H1 (cell line): ENCODE measurements around the gene MYH9. TPM values are rescaled to one million over a fixed set of nuclear protein-coding genes. Genes with fewer than 3 reads are reported as not detected.
"Not testable (repeated sequence)": the region's sequence is repeated elsewhere in the genome, so short reads cannot be mapped to it uniquely, and the experiment has no call there.

Source experiments
- CTCF ChIA-PET: fragments of 300-600 bp; sonication (Branson Sonifier 250); formaldehyde crosslinking; loops from one replicate; lab custom pipeline; 2021; ENCODE audit not compliant: partially characterized antibody; lab: Charles Lee
- POLR2A ChIA-PET: fragments of 300-600 bp; sonication (Branson Sonifier 250); formaldehyde crosslinking; loops from one replicate; lab custom pipeline; 2021; ENCODE audit warnings: inconsistent platforms; ENCODE audit not compliant: partially characterized antibody; lab: Charles Lee
- DNase-seq, 2 experiments: peaks; one replicate each; pipeline versions ENCODE4 v3.0.0 to v3.0.0-alpha.2; 2010 to 2022; ENCODE audit warnings: low spot score in 2 of 2, low read depth in 1 of 2, mixed read lengths in 1 of 2
- FAIRE-seq: peaks from 2 replicates; lab custom pipeline; 2011; peaks lifted over from hg19 to GRCh38; lab: Jason Lieb, UNC
- H2AFZ ChIP-seq: 2 replicates; pipeline ENCODE4 v1.8.1; 2012; ENCODE audit warnings: low read length, inconsistent platforms
- H2AK5ac ChIP-seq: 2 replicates; pipeline ENCODE4 v1.6.1; 2013; ENCODE audit warnings: low read depth, low read length
- H2BK120ac ChIP-seq: replicated peaks from 2 replicates; pipeline ENCODE3; 2013; ENCODE audit warnings: low read depth, low read length, inconsistent platforms
- H2BK12ac ChIP-seq: 2 replicates; pipeline ENCODE4 v1.6.1; 2013; ENCODE audit warnings: low read depth, low read length
- H2BK15ac ChIP-seq: 2 replicates; pipeline ENCODE4 v1.6.1; 2013; ENCODE audit warnings: low read length
- H2BK20ac ChIP-seq: 2 replicates; pipeline ENCODE4 v1.6.1; 2013; ENCODE audit warnings: low read length
- H2BK5ac ChIP-seq: 2 replicates; pipeline ENCODE4 v1.6.1; 2013; ENCODE audit warnings: low read depth, low read length
- H3K14ac ChIP-seq: 2 replicates; pipeline ENCODE4 v1.6.1; 2013; ENCODE audit warnings: inconsistent platforms; ENCODE audit not compliant: insufficient read length
- H3K18ac ChIP-seq: 2 replicates; pipeline ENCODE4 v1.6.1; 2013; ENCODE audit warnings: low read length; ENCODE audit errors: extremely low read depth
- H3K23ac ChIP-seq: 2 replicates; pipeline ENCODE4 v1.6.1; 2013; ENCODE audit warnings: inconsistent platforms; ENCODE audit not compliant: insufficient read length
- H3K23me2 ChIP-seq: 2 replicates; pipeline ENCODE4 v1.6.1; 2013; ENCODE audit warnings: low read depth, low read length
- H3K27ac ChIP-seq: 2 replicates; pipeline ENCODE4 v1.6.1; 2011; ENCODE audit warnings: low read depth, low read length, inconsistent platforms
- H3K27me3 ChIP-seq, 4 experiments: replicated peaks in 1 of 4; 1 replicate in 1 of 4; 2 replicates in 3 of 4; pipeline versions ENCODE4 v1.6.1 to v1.8.1; 2011 to 2013; ENCODE audit warnings: low read length in 3 of 4, mild to moderate bottlenecking in 3 of 4, inconsistent platforms in 2 of 4, mixed read lengths in 2 of 4, moderate library complexity in 1 of 4; ENCODE audit not compliant: control insufficient read depth in 3 of 4, insufficient read depth in 3 of 4; ENCODE audit errors: extremely low read depth in 1 of 4
- H3K36me3 ChIP-seq, 4 experiments: 2 replicates each; pipeline versions ENCODE4 v1.6.1 to v1.8.1; 2011 to 2013; ENCODE audit warnings: mild to moderate bottlenecking in 4 of 4, low read length in 3 of 4, moderate library complexity in 2 of 4, control low read depth in 1 of 4, inconsistent platforms in 1 of 4; ENCODE audit not compliant: insufficient read depth in 4 of 4, control insufficient read depth in 2 of 4
- H3K4ac ChIP-seq: replicated peaks from 2 replicates; pipeline ENCODE3; 2013; ENCODE audit warnings: low read length, low read depth, mixed read lengths, inconsistent platforms; ENCODE audit not compliant: insufficient read length
- H3K4me1 ChIP-seq, 4 experiments: replicated peaks in 1 of 4; 1 replicate in 1 of 4; 2 replicates in 3 of 4; pipeline versions ENCODE4 v1.6.1 to v1.8.1; 2011 to 2013; ENCODE audit warnings: low read length in 3 of 4, inconsistent platforms in 2 of 4, mixed read lengths in 1 of 4; ENCODE audit not compliant: insufficient read depth in 4 of 4, control insufficient read depth in 3 of 4
- H3K4me2 ChIP-seq, 2 experiments: 2 replicates each; pipeline versions ENCODE4 v1.6.1 to v1.8.1; 2011 to 2013; ENCODE audit warnings: low read depth in 2 of 2, low read length in 2 of 2, control low read depth in 1 of 2, inconsistent platforms in 1 of 2, mild to moderate bottlenecking in 1 of 2; ENCODE audit not compliant: insufficient read depth in 1 of 2
- H3K4me3 ChIP-seq, 4 experiments: fragments of 200-600, 300-600 bp in 1 of 4; sonication (generic), shearing (Covaris generic), sonication (Bioruptor Twin) in 1 of 4; 2 replicates each; pipeline versions ENCODE4 v1.5.1 to v1.8.1; 2011 to 2016; ENCODE audit warnings: low read length in 4 of 4, low read depth in 3 of 4, control low read depth in 2 of 4, inconsistent platforms in 2 of 4, mild to moderate bottlenecking in 2 of 4, mixed read lengths in 1 of 4, moderate library complexity in 1 of 4; ENCODE audit not compliant: insufficient read depth in 2 of 4; ENCODE audit errors: extremely low read depth in 1 of 4
- H3K56ac ChIP-seq: replicated peaks from 2 replicates; pipeline ENCODE3; 2013; ENCODE audit warnings: low read depth, mild to moderate bottlenecking, mixed read lengths, low read length, inconsistent platforms; ENCODE audit not compliant: insufficient read length
- H3K79me1 ChIP-seq: 2 replicates; pipeline ENCODE4 v1.6.1; 2013; ENCODE audit warnings: low read depth, low read length, control low read depth
- H3K79me2 ChIP-seq, 2 experiments: 2 replicates each; pipeline versions ENCODE4 v1.6.1 to v1.8.1; 2012 to 2013; ENCODE audit warnings: low read length in 2 of 2, mild to moderate bottlenecking in 2 of 2, inconsistent platforms in 1 of 2; ENCODE audit not compliant: insufficient read depth in 2 of 2, control insufficient read depth in 1 of 2
- H3K9ac ChIP-seq, 4 experiments: replicated peaks in 1 of 4; 1 replicate in 1 of 4; 2 replicates in 3 of 4; pipeline versions ENCODE4 v1.6.1 to v1.8.1; 2011 to 2013; ENCODE audit warnings: low read depth in 3 of 4, low read length in 3 of 4, control low read depth in 2 of 4, mild to moderate bottlenecking in 2 of 4, moderate library complexity in 2 of 4, inconsistent platforms in 1 of 4; ENCODE audit errors: extremely low read depth in 1 of 4
- H3K9me3 ChIP-seq, 2 experiments: 2 replicates each; pipeline versions ENCODE4 v1.6.1 to v1.8.1; 2012 to 2013; ENCODE audit warnings: mild to moderate bottlenecking in 2 of 2, moderate library complexity in 2 of 2, control low read depth in 1 of 2, inconsistent platforms in 1 of 2, low read depth in 1 of 2, low read length in 1 of 2, mixed read lengths in 1 of 2; ENCODE audit not compliant: insufficient read depth in 2 of 2
- H4K20me1 ChIP-seq, 2 experiments: replicated peaks in 1 of 2; 2 replicates each; pipeline versions ENCODE3 to v1.8.1; 2011 to 2013; ENCODE audit warnings: inconsistent platforms in 2 of 2, low read length in 2 of 2, mild to moderate bottlenecking in 1 of 2; ENCODE audit not compliant: insufficient read depth in 2 of 2, control insufficient read depth in 1 of 2
- H4K5ac ChIP-seq: 2 replicates; pipeline ENCODE4 v1.6.1; 2013; ENCODE audit warnings: low read length, low read depth, mixed read lengths, inconsistent platforms; ENCODE audit not compliant: insufficient read length
- H4K8ac ChIP-seq: 2 replicates; pipeline ENCODE4 v1.8.0; 2013; ENCODE audit warnings: mild to moderate bottlenecking, moderate library complexity, low read length, inconsistent platforms; ENCODE audit not compliant: insufficient read depth; ENCODE audit errors: extremely low read depth
- H4K91ac ChIP-seq: replicated peaks from 2 replicates; pipeline ENCODE3; 2013; ENCODE audit warnings: low read length, mixed read lengths, inconsistent platforms; ENCODE audit not compliant: insufficient read length
- WGBS, 2 experiments: shearing (Covaris generic) in 1 of 2; methylation state at CpG; one replicate each; pipeline versions ENCODE4 v1.1.6 to v1.1.7; 2013 to 2015; ENCODE audit warnings: low lambda C conversion rate in 2 of 2, mixed read lengths in 2 of 2, inconsistent platforms in 1 of 2, low coverage in 1 of 2, missing lambda C conversion rate in 1 of 2; ENCODE audit not compliant: insufficient replicate concordance in 2 of 2, insufficient coverage in 1 of 2, insufficient read length in 1 of 2; ENCODE audit errors: extremely low coverage in 1 of 2, missing lambda C conversion rate in 1 of 2; 5-methylcytosine and 5-hydroxymethylcytosine counted together
- polyA plus RNA-seq, 7 experiments: library from polyadenylated mRNA; depleted of rRNA in 3 of 7; stranded (reverse) in 5 of 7; unstranded in 2 of 7; fragments of >200 nt in 5 of 7; fragments of 200-250 nt in 2 of 7; gene quantifications; 1 replicate in 5 of 7; 2 replicates in 1 of 7; 4 replicates in 1 of 7; pipeline versions ENCODE4 v1.2.1 to v1.2.3, GENCODE V29; 2011 to 2013; ENCODE audit warnings: missing spikeins in 2 of 7, mixed read lengths in 2 of 7
- total RNA-seq: library from RNA; stranded (reverse); fragmentation: NEBNext Ultra II Directional; extraction: Animal tissue kit (Norgen Biotek cat#: 25700); gene quantifications from 2 replicates; pipeline ENCODE4 v1.2.1, GENCODE V29; 2021

MYH9 gene
- total and polyA plus RNA-seq, 2 of the 8 experiments (the other 6 are each of a cell fraction or from before 2014, with no cell fraction given), result 24.9 to 322 TPM

GRCh38 chr22:36289948-36290371 is 97.8 kb downstream of the MYH9 start:
- Histone ChIP-seq H3K36me3 (peaks cover 56 to 78% (median 72%) of the 10 kb centered on the region in 4 experiments), H3K9me3 (peaks cover 2 to 11% of the 10 kb centered on the region in 2 experiments; a peak in 1 of 4 replicates)
- H2BK5ac ChIP-seq, FAIRE-seq, H3K18ac ChIP-seq, H2BK12ac ChIP-seq, H3K79me2 ChIP-seq, H3K4me1 ChIP-seq, DNase-seq, H2AK5ac ChIP-seq, H3K79me1 ChIP-seq, H3K4me3 ChIP-seq, H2BK20ac ChIP-seq, H4K5ac ChIP-seq, H3K14ac ChIP-seq, H2AFZ ChIP-seq, H3K27ac ChIP-seq, H3K9ac ChIP-seq, H2BK15ac ChIP-seq, H3K27me3 ChIP-seq, H4K20me1 ChIP-seq, H4K91ac ChIP-seq, H3K56ac ChIP-seq, H3K4ac ChIP-seq, H3K4me2 ChIP-seq, H3K23me2 ChIP-seq, POLR2A ChIA-PET, H4K8ac ChIP-seq, H2BK120ac ChIP-seq, H3K23ac ChIP-seq: not testable (repeated sequence)
- WGBS, 2 experiments, result 94% methylated on average over 10 of the region's 11 CpGs; no CpG with 5 or more reads in 1 of the 2 experiments
- CTCF ChIA-PET, result interaction anchor here (2.3 to 8.0 kb wide), 2 partner anchors 11 to 197 kb away, joined by 8 to 159 read pairs; no protein-coding TSS in a partner anchor
